NCI-H1105 (cell line): ENCODE data around the gene EXOC3.
"Not testable (repeated sequence)": the region's sequence is repeated elsewhere in the genome, so short reads cannot be mapped to it uniquely, and the experiment has no call there.

Experiments
- DNase-seq: peaks from one replicate; lab custom pipeline; 2025; lab: John Stamatoyannopoulos, UW

Gene EXOC3

GRCh38 chr5:407051-407450 lies 35.9 kb upstream of the EXOC3 start:
- no peak for DNase-seq

GRCh38 chr5:407801-408268 lies 35.1 kb upstream of the EXOC3 start:
- DNase-seq = no peak

DNA sequence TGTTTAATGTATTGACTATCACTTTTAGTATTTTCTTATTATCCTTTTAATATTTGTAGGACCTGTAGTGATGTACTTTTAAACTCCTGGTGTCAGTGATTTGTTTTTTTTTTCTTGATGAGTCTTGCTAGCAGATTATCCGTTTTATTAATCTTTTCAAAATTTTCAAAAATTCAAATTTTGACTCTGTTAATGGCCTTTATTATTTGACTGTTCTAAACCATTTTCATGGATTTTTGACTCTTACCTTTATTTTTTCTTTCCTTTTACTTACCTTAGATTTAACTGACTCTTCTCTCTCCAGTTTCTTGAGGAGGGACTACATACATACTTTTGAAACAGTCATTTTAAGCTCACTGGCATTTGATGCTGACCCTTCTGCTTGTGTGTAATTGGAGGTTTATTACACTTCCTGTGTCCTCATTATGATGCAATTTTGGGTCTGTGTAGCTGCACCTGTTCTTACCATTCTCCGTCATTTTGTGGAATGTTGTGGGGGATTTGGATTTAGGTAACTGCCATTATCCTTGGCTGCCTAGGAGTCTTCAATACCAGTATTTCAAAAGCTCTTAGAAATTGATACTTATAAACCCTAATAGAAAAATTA lies 32.0 kb upstream of the EXOC3 start:
- DNase-seq = no peak

- no peak for DNase-seq
Measured at GRCh38 chr5:411728-412127, 31.2 kb upstream of the EXOC3 start.

DNA sequence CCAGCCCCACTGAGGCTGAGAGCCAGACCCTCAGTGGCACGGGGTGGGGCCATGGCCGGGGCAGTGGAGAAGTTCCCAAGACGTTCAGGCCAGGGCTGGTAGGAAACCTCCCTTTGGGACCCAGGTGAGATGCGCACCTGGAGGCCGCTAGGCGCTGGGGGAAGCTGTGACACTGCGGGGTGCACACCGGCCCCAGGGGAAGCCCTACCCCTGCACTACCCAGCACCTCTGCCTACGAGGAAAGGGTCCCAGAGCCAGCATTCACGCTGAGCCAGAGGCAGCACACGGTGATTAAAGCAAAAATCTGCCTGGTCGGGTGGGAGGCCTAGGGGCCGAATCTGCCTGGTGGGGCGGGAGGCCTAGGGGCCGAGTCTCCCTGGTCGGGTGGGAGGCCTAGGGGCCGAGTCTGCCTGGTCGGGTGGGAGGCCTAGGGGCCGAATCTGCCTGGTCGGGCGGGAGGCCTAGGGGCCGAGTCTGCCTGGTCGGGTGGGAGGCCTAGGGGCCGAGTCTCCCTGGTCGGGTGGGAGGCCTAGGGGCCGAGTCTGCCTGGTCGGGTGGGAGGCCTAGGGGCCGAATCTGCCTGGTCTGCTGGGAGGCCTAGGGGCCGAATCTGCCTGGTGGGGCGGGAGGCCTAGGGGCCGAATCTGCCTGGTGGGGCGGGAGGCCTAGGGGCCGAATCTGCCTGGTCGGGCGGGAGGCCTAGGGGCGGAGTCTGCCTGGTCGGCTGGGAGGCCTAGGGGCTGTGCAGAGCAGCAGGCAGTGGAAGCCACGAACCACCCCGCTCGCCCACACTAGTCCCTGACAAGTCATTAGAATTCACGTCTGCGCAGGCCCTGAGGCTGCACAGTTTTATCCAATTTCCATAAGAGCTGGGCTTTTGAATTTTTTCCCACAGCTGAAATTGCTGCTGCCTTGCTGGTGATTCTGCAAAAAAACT lies 27.7 kb upstream of the EXOC3 start:
- DNase-seq = not testable (repeated sequence)

DNA sequence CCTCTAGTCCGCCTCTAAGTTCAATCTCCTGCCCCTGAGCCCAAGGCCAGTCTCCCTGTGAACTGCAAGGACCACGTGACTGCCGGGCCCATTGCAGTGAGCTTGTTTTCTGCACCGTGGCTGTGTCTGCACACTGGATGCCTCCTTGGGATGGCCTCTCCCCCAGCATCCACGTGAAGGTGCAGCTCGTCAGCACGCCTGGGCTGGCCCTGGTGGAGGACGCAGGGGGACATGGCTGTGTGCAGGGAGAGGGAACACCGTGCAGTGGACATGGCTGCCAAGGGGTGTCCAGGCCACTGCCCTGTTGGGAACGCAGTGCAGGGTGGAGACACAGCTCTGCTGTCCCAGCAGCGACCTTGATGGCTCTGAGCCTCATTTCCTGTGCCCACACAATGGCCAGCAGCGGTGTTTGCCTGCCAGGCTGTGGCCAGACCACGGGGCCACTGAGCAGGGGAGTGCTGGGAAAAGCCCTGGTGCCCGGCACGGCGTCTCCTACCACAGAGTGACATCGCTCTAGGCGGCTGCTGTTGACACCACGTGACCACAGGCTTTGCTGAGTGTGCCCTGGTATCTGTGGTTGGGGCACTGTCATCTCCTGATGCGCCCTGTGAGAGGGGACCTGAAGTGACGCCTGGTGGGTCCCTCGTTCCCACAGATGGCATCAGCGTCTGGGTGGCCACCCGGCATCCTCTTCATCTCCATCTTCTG lies 26.9 kb upstream of the EXOC3 start:
- DNase-seq = no peak

DNA sequence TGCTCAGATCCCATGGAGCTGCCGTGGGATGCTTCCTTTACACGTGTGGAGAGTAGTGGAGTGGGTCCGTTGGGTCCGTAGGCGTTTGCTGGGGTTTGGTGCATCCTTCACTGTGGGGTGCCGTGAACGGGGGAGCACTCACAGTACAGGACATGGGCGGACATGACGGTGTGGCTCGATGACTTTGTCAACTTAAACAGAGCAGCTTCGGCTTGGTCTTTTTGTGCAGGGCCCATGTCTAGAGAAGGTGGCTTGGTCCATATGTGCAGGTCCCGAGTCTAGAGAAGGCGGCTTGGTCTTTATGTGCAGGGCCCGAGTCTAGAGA lies 26.4 kb upstream of the EXOC3 start:
- no peak for DNase-seq

DNA sequence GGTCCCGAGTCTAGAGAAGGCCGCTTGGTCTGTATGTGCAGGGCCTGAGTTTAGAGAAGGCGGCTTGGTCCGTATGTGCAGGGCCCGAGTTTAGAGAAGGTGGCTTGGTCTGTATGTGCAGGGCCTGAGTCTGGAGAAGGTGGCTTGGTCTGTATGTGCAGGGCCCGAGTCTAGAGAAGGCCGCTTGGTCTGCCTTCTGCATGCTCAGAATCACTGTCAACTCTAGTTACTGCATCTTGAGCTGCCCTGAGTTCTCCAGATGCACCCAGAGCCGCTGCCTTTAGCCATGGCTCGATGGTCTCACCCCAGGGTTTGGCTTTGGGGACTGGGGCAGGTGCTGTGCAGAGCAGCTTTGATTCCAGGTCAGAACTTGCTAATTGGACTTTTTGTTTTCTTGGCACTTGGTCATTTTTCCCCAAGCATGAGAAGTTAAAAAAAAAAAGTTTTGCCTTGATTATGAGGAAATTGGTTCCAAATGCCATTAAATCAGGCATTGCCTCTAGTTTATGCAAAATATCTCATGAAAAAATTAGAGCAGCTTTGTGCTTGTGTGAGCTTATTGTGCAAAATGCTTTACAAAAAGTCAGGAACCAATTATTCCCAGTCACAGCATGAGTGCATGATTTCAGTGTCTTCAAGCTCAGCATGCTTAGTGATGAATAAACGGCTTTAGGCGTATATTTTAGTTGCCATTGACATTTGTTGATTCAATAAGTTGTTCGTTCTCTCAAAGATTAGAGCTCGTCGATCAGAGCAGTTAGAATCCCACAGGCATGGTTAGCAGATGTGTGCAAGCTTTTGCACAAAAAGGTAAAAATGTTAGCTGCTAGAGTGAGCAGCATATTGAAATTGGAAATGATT lies 25.4 kb upstream of the EXOC3 start:
- DNase-seq = no peak

DNA sequence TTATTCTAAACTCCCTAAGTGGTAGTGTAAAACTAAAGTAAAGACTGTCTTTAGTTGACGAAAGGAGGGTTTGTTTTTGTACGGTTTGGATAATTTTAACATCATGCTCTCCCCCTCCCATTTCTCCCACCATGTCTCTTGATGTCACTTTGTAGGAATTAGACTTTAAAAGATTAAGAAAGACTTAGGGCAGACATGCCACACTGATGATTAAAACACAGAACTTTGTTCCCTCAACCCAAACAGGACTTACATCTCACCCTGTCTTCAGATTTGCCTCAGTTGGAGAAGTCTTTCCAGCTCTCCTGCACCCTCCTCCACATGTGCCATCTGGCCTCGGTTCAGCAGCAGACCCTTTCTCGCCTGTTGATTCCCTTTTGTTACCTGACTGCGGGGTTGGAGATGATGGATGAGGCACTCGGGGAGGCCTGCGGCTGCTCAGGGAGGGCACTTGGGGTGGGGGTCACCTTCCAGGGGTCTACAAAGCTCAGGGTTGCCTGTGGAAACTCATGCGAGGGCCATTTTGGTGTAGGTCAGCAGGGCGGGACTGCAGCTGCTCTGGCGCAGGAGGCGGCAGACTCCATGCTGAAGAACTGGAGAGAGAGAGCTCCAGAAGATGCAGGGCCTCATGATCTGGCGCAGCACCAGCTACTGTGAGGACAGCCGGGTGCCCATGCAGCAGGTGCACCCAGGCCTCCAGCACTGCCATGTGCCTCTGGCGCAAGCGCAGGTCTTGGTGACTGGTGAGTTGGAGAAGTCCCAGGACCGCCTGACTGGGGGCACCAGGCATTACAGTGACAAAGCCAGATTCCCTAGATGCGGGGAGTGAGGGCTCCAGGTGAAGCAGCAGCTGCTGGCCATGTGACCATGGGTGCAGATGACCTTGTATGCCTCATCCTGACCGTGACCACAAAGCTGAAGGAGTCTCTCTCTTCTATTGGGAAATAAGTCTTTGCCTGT lies 24.5 kb upstream of the EXOC3 start:
- no peak for DNase-seq

DNA sequence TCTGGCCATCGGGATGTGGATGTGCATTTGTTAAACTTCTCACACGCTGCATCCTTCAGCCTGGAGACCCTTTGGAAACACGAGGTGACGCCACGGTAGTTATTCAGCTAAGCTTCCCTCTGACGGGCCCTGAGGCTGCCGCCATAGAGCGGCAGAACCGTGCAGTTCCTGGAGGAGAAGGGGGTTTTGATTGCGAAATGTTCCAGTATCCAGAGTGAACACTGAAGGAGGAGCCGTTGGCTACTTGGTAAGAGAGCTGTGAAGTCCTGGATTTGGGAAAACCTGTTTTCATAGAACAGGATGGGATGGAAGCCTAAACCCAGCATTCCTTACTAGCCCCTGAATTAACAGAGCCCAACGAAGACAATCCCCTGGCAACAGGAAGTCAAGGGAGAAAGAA lies 23.0 kb upstream of the EXOC3 start:
- DNase-seq = no peak

GRCh38 chr5:420632-421286 lies 22.2 kb upstream of the EXOC3 start:
- DNase-seq = no peak

DNA sequence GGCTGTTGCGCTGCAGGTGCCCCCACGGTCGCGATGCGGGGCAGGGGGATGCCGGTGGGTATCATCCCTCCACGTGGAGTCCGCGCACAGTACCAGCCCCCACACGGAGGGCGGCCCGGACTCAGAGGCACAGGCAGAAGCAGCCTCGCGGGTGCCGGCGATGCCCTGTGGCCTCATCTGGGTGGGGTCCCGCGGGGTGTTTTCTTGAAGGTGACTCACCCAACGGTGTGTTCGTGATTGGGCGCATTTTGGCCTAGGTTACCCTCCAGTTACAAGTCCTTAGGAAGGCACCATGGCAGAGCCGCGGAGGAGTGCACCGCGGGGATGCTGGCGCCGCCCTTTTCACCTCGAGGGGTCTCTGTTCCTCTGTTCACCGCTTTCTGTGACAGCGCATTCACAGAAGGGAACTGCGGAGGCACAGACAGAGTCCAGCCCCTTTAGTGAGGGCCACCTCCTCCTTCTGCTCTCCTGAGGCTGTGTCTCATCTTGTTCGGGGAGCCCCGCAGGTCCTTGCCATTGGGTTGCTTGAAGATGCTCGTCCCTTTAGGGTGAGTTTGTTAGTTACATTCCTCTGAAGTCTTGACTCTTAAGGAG lies 21.6 kb upstream of the EXOC3 start:
- no peak for DNase-seq

GRCh38 chr5:421901-422300 lies 21.1 kb upstream of the EXOC3 start:
- DNase-seq = no peak

DNA sequence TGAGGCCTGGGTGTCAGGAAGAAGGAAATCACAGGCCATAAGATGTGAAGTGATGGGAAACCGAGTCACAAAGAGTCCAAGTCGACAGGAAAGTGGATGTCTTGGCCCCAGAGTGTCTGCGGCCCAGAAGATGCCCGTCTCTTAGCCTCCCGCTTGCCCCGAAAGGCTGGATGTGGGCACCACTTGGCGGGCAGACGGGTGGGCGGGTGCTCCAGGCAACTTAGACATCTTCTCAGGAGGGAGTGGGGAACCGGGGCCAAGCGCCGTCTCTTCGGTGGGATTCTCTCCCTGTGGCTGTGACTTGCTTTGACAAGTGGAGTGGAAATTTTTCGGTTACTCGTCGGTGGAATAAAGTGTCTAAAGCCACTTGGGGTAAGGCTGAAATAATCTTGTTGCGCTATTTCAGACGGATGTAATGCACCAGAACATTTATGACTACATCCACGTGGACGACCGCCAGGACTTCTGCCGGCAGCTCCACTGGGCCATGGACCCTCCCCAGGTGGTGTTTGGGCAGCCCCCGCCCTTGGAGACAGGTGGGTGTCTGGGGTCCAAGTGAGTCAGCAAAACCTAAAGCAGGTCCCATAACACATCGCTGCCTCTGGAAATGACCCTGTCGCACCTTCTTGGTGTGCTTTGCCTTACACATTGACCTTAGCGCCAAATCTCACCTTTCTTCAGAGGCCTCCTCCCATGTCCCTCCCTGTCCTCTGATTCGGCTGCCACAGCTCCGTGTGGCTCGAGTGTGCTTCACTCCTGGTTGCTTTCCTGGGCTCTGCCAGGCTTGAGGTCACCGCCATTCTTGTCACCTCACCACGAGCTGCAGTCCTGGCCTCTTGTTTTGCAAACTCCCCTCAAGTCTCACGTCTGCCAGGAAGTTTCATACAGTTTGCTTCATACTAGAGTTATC lies 20.4 kb upstream of the EXOC3 start:
- DNase-seq = no peak

DNA sequence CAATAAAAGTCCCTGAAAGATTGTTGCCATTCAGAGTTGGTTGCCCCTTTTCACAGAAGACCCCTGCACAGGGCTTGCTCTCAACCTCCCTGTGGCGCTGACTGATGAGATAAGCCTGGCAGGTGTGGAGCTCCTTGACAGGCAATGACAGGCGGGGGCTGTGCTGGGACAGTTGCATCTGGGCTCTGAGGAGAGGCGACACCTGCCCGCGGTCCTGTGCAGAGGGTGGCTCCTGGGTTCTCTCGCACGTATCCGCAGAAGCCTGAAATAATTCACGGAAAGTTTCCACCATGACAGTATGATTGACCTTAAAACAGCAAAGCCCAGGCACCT lies 19.8 kb upstream of the EXOC3 start:
- DNase-seq = no peak

DNA sequence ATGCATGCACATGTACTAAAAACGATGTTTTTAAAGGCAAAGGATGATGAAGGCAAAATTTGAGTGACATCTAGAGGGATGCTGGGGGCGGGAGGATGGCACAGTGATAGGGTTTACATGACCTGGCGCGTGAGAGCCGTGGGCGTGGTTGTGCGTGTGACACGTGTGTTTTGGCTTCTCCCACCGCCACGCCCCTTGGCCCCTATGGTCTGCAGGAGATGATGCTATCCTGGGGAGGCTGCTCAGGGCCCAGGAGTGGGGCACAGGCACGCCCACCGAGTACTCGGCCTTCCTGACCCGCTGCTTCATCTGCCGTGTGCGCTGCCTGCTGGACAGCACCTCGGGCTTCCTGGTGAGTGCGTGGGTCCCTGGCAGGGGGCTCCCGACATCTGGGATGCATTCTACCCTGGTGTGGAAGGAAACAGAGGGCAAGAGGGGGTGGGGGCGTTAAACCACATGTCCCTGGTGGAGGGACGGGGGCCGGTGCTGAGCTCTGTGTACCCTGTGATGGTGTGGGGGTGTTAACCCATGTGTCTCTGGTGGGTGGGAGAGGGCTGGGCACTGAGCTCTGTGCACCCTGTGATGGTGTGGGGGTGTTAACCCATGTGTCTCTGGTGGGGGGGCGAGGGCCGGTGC lies 19.2 kb upstream of the EXOC3 start:
- no peak for DNase-seq

DNA sequence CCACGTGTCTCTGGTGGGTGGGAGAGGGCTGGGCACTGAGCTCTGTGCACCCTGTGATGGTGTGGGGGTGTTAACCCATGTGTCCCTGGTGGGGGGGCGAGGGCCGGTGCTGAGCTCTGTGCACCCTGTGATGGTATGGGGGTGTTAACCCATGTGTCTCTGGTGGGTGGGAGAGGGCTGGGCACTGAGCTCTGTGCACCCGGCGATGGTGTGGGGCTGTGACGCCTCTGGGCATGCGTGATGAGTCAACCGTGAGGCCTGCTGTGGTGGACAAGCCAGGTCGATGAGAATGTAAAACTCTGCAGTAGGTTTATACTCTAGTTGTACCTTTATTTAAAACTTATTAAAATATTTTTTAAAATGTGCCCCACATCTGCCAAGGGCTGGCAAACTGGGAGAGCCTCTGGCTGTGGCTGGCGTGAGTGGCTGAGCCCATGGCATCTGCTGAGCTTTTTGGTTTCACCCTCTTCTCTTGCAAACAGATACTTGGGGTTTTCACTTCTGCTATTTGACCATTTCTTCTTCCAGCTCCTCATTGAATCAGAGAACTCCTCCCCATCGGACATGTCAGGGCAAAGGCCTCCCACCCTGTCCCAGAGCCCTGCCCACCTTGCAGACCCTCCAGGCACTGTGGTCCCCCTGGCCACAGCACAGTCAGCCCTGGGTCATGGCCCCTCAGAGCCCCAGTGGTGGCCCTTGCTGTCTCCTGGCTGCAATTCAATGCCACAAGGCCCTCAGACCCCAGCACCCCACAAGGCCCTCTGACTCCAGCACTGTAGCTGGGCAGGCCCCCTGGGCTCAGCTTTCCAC lies 18.5 kb upstream of the EXOC3 start:
- DNase-seq = no peak

DNA sequence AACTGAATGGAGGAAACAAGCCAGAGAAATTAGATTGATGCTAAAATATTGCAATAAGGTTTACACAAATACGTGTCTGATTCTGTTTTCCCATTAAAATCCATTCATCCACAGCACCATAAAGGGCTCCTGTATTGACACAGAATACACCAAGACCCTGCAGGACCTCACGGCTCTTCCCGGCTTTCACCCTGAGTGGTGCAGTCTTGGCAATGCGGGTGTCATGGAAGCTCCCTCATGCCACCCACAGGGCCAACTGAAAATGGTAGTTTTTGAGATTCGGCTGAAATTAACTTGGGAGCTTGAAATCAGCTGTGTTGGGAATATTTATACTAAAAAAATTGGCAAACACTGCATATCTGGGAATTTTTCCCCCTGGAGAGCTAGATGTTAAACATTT lies 17.3 kb upstream of the EXOC3 start:
- DNase-seq = peak; percentile 35
